ENCODE measurements around the gene PTPN4. TPM values are rescaled to one million over a fixed set of nuclear protein-coding genes. Genes with fewer than 3 reads are reported as not detected.
A peak's percentile ranks its signal among the peaks of the same experiment; 100 is the strongest.

Gene PTPN4
- total RNA-seq, 1 experiment from 2014 or later = 11.1 TPM

DNA sequence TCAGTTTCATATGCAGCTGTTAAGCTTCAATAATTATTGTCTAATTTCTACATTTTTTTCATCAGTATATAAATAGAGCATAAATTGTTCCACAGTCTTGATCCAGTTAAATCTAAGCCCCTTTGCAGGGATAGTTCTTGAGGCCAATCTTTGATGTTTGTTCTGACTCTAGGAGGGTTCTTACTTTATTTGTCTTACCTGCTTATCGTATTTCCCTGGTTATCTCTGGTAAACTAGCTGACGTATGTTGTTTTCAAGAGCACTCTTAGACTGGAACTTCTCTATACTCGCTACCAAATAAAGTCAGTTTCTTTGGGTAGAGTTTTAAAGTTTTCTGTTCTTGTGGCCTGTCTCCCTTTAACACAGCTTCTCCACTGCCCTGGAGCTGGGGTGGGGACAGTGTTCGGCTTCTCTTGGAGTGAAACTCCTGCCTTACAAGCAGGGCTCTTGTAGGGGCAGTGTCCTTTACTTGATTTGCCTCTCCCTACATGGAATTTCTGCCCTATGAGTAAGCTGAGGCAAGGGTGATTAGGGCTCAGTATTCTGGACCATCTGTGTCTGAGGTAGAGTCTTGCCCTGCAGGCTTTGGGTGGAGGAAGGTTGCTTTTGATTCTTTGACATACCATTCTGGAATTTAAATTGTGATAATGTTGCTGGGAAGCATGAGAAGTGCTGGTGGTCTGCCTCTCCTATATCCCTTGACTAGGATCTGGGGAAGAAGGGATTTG, 90.3 kb downstream of the PTPN4 start:
- H3K36me3 ChIP-seq = no peaks in the 10 kb centered on the region; the same call in 1 of the 2 replicates
- peaks cover 16% of the 10 kb centered on the region; the same call in 1 of the 2 replicates for H3K9me3 ChIP-seq
- no peaks in the 10 kb centered on the region for H3K27me3 ChIP-seq
- no peak for DNase-seq
- no peak overlapping the region for H3K4me3 ChIP-seq

DNA sequence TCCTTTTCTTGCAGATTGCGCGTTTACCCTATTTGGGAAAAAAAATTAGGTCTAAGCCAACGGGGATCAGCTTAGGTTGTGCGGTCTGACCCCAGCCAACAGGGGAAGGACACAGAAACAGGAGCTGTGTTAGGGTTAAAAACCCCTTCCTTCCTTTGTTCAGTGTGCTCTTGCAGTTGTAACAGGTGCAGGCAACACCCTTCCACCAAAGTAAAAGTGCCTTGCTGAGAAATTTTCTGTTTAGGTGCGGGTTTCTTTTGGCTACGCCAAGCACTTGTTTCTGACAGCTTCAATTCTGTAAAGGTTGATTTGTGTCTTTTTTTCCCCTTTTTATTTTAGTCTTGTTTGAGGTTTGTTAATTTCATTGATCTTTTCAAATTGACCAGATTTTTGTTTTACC, 92.5 kb downstream of the PTPN4 start:
- peaks cover 16% of the 10 kb centered on the region; the same call in 1 of the 2 replicates for H3K9me3 ChIP-seq
- no peak overlapping the region for H3K4me3 ChIP-seq
- H3K36me3 ChIP-seq = no peaks in the 10 kb centered on the region; the same call in 1 of the 2 replicates
- no peaks in the 10 kb centered on the region for H3K27me3 ChIP-seq
- DNase-seq = no peak

GRCh38 chr2:119853777-119854399, 94.2 kb downstream of the PTPN4 start:
- DNase-seq = no peak
- H3K27me3 ChIP-seq = no peaks in the 10 kb centered on the region
- no peaks in the 10 kb centered on the region; the same call in 1 of the 2 replicates for H3K36me3 ChIP-seq
- H3K4me3 ChIP-seq = no peak overlapping the region
- peaks cover 14% of the 10 kb centered on the region; the same call in 1 of the 2 replicates for H3K9me3 ChIP-seq

- H3K36me3 ChIP-seq = no peaks in the 10 kb centered on the region
- no peak overlapping the region for H3K4me3 ChIP-seq
- H3K27me3 ChIP-seq = no peaks in the 10 kb centered on the region
- no peak for DNase-seq
- H3K9me3 ChIP-seq = peaks cover 5% of the 10 kb centered on the region; the same call in 1 of the 2 replicates
These were observed 96.8 kb downstream of the PTPN4 start for GRCh38 chr2:119856469-119856901.

DNA sequence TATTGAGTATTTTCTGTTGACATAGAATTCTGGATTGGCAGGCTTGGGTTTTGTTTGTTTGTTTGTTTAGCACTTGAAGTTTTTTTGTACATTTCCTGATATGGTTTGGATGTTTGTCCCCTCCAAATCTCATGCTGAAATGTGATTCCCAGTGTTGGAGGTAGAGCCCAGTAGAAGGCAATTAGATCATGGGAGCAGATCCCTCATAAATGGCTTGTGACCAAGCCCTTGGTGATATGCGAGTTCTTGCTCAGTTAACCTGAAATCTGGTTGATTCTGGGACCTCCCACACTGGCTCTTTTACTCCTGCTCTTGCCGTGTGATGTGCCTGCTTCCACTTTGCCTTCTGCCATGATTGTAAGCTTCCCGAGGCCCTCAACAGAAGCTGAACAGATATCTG, 98.0 kb downstream of the PTPN4 start:
- Histone ChIP-seq H3K9me3 (peaks cover under 1% of the 10 kb centered on the region; the same call in 1 of the 2 replicates), H3K36me3 (no peaks in the 10 kb centered on the region), H3K4me3 (no peak overlapping the region), H3K27me3 (no peaks in the 10 kb centered on the region)
- no peak for DNase-seq

GRCh38 chr2:119859528-119859927, 99.8 kb downstream of the PTPN4 start:
- no peaks in the 10 kb centered on the region; the same call in 1 of the 2 replicates for H3K36me3 ChIP-seq
- no peak for DNase-seq
- H3K9me3 ChIP-seq = no peaks in the 10 kb centered on the region; the same call in 1 of the 2 replicates
- H3K4me3 ChIP-seq = no peak overlapping the region
- no peaks in the 10 kb centered on the region for H3K27me3 ChIP-seq

DNA sequence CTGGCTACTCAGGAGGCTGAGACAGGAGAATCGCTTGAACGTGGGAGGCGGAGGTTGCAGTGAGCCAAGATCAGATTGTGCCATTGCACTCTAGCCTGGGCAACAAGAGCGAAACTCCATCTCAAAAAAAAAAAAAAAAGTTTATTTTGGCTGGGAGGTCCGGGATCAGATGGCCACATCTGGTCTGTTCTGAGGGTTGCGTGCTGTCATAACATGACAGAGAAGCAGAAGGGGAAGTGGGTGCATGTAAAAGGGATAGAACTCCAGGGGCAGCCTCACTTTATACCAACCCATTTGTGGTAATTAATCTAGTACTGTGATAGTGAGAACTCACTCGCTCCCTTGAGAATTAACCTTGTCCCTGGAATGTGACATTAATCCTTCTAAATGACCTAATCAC, 101.2 kb downstream of the PTPN4 start:
- no peaks in the 10 kb centered on the region; the same call in 1 of the 2 replicates for H3K36me3 ChIP-seq
- H3K9me3 ChIP-seq = no peaks in the 10 kb centered on the region; the same call in 1 of the 2 replicates
- DNase-seq = no peak
- H3K27me3 ChIP-seq = no peaks in the 10 kb centered on the region
- H3K4me3 ChIP-seq = no peak overlapping the region

- no peak for DNase-seq
- Histone ChIP-seq H3K36me3 (no peaks in the 10 kb centered on the region; the same call in 1 of the 2 replicates), H3K27me3 (no peaks in the 10 kb centered on the region), H3K4me3 (no peak overlapping the region), H3K9me3 (no peaks in the 10 kb centered on the region; the same call in 1 of the 2 replicates)
These were observed 102.6 kb downstream of the PTPN4 start for GRCh38 chr2:119862127-119862889.

DNA sequence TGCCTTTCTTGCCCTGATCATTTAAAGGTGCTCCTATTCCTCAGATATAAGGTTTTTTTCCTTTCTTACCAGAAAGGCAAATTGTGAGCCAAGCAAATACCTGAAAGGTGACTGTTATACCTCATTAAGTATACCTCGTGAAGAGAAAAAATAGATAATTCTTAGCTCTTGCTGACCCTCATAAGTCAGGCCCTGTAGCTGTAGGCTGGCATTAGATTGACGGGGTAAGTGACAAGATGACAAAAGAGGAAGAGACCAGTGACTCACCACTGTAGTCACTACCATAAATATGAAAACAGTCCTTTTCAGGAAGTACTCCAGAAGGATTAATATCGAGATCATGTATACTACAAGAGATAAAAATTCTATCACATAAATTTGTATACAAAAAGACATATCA, 104.6 kb downstream of the PTPN4 start:
- H3K9me3 ChIP-seq = no peaks in the 10 kb centered on the region; the same call in 1 of the 2 replicates
- no peaks in the 10 kb centered on the region; the same call in 1 of the 2 replicates for H3K36me3 ChIP-seq
- DNase-seq = no peak
- no peak overlapping the region for H3K4me3 ChIP-seq
- H3K27me3 ChIP-seq = no peaks in the 10 kb centered on the region

DNA sequence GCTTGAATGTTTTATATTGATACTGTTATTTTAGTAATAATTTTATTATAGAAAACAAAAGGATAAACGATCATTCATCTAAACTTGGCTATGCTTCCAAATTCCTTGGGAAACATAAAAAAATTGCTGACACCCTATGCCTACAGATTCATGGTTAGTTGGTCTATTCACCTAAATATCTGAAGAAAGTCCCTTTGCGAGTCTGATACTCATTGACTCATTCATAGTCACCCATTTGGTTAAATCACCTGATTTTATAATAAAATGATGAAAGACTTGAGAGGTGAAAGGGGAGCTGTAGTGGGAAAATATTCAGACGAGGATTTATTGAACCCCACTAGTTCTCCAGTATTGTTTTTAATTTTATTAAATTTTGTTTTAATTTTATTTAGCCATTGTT, 112.0 kb downstream of the PTPN4 start:
- DNase-seq = no peak
- H3K4me3 ChIP-seq = no peak overlapping the region
- H3K9me3 ChIP-seq = peaks cover 3% of the 10 kb centered on the region; the same call in 1 of the 2 replicates
- H3K36me3 ChIP-seq = no peaks in the 10 kb centered on the region
- H3K27me3 ChIP-seq = no peaks in the 10 kb centered on the region

DNA sequence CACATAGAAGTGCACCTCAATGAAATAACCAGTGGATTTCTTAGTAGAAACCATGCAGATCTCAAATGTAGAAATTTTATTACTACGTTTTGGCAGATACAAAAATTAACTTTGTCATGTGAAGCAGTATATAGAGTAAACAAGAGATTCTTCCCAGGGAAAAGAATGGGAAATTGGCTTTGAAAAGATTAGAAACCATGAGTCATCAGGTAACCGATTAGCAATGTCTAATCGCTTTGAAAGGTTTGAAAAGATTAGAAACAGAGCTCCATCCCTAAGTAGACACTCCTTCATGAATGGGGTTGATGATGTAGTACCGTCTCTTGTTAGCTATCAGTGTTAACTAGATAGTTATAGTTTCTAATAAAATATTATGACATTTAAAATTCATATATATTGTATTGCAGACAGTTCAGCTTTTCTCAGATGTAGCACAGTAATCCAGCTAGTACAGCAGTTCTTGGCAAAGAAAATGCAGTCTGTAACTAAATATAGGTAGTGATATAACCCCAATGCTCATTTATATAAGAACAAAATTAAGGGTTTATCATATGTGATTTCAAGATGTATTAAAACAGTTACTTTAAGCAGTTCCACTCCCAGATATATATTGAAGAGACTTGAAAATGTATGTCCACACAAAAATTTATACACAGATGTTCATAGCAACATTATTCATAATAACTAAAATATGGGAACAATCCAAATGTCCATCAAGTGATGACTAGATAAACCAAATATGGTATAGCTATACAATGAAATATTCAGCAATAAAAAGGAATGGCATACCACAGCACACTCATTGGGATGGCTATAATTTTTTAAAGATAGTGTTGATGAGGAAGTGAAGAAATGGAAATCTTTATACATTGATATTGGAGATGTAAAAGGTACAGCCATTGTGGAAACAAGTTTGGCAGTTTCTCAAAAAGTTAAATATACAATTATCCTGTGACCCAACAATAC, 113.9 kb downstream of the PTPN4 start:
- Histone ChIP-seq H3K9me3 (peaks cover 3% of the 10 kb centered on the region; the same call in 1 of the 2 replicates), H3K36me3 (no peaks in the 10 kb centered on the region), H3K27me3 (no peaks in the 10 kb centered on the region), H3K4me3 (no peak overlapping the region)
- no peak for DNase-seq

- no peaks in the 10 kb centered on the region for H3K36me3 ChIP-seq
- no peak for DNase-seq
- no peaks in the 10 kb centered on the region for H3K27me3 ChIP-seq
- H3K4me3 ChIP-seq = no peak overlapping the region
- H3K9me3 ChIP-seq = peaks cover 2% of the 10 kb centered on the region; the same call in 1 of the 2 replicates
These were observed 119.8 kb downstream of the PTPN4 start for GRCh38 chr2:119879502-119879901.

- Histone ChIP-seq H3K36me3 (no peaks in the 10 kb centered on the region; the same call in 1 of the 2 replicates), H3K27me3 (no peaks in the 10 kb centered on the region), H3K9me3 (peaks cover 5% of the 10 kb centered on the region), H3K4me3 (no peak overlapping the region)
- peak; percentile 5 for DNase-seq
These were observed 129.0 kb downstream of the PTPN4 start for GRCh38 chr2:119888680-119889079.

DNA sequence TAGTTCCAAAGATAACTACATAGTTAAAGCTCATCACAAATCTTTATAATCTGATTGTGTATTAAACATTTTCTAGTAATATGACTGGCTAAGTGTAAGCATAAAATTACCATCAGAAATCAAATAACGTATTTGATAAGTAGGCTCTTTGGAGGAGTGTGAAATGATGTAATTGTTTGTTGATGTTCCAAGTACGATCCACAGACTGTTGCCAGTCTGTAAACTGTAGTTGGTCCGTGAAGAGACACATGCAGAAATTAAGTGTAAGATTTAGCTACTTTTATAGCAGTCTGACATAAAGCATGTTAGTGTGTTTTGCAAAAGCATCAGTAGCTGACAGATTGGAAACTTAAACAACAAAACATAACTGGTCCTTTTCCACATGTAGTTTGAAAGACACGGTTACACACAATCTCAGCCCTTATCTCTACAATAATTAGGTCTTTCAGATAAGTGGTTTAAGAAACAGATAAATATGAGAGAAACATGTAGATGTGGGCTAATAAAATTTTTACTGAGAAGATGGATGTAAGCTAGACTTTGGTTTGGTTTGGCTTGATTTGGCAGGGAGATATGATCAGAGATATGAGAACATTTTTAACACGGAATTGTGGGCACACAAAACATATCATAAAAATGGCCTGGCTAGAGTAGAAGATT, 138.1 kb downstream of the PTPN4 start:
- H3K36me3 ChIP-seq = peaks cover 9% of the 10 kb centered on the region
- no peak overlapping the region for H3K4me3 ChIP-seq
- no peak for DNase-seq
- no peaks in the 10 kb centered on the region; the same call in 1 of the 2 replicates for H3K9me3 ChIP-seq
- H3K27me3 ChIP-seq = no peaks in the 10 kb centered on the region

DNA sequence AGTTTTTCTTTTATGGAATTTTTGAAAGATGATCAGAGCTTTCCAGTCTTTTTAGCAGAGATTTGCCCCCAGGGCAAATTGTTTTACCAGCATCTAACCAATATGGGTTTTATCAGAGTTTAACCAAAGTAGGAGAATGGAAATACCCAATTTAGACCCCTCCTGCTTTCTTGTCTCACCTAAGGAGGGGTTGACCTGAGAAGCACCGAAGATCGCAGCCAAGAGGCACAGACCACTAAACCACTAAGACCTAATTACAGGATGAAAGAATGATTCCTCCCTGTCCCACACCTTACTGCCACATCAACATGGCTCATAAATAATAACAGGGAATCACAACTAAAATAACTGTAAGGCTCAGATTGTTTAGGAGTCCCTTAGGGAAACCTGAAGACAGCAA, 141.3 kb downstream of the PTPN4 start:
- DNase-seq = no peak
- Histone ChIP-seq H3K9me3 (peaks cover 3% of the 10 kb centered on the region; the same call in 1 of the 2 replicates), H3K27me3 (no peaks in the 10 kb centered on the region), H3K4me3 (no peak overlapping the region), H3K36me3 (peaks cover 17% of the 10 kb centered on the region)
